ENCODE measurements around the gene ADGRL4. TPM values are rescaled to one million over a fixed set of nuclear protein-coding genes. Genes with fewer than 3 reads are reported as not detected.

Gene ADGRL4
- total and polyA plus RNA-seq, 2 of the 13 experiments (the other 11 are each of a cell fraction or from before 2014, with no cell fraction given) = not detected

DNA sequence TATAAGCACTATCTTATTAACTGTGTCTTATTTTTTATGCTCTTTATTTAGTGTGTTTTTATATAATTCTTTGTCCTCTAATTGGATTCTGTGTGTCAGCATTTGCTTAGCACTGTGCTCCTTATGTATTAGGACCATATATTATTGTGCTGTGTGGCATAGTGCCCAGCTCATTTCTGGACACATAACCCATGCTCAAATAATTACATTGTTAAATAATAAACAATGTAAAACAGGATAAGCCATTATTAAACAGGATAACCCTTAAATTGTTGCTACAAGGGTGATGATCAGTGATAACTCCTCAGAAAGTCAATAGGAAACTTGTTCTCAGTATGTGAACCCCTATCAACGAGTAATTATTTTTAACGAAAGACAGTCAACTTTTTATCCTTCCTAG is 150.4 kb downstream of the ADGRL4 start:
- no peak overlapping the region for H2AFZ ChIP-seq (ENCODE audit: low read length)
- H3K9ac ChIP-seq (ENCODE audit: insufficient read depth, low read depth, low read length) = no peak overlapping the region
- no peak overlapping the region for H3K4me3 ChIP-seq (replicated peaks in 1 of 3; ENCODE audit: insufficient read depth in 1 of 3, low read depth in 2 of 3, low read length in 3 of 3)
- H3K4me1 ChIP-seq (ENCODE audit: insufficient read depth, low read length) = no peaks in the 10 kb centered on the region
- H3K27ac ChIP-seq (ENCODE audit: extremely low read length, insufficient read depth, low read length) = no peak overlapping the region
- DNase-seq (ENCODE audit: low spot score) (no peak), ATAC-seq (no peak), FAIRE-seq (no peak)
- no peaks in the 10 kb centered on the region for H4K20me1 ChIP-seq (ENCODE audit: insufficient read depth, low read length)
- in situ Hi-C loops (cut with HindIII; ENCODE audit: extremely low pct_ligation_motif_present, low pct_unique_long_range_greater_than_20kb) (no loop called here), intact Hi-C loops (cut with micrococcal nuclease; ENCODE audit: unreplicated experiment) (no loop called here)
- CTCF ChIA-PET (ENCODE audit: low intra/inter-chr PET ratio, low total read pairs) = no interaction called here
- WGBS (ENCODE audit: low lambda C conversion rate) = 0% methylated on average over 2 of the region's 2 CpGs
- BruUV-seq (replicated peaks) = no TSS peak
- no peaks in the 10 kb centered on the region for H3K36me3 ChIP-seq (replicated peaks in 1 of 2; ENCODE audit: control insufficient read depth in 1 of 2, insufficient read depth in 2 of 2, low read length in 2 of 2)
- POLR2A ChIA-PET = no interaction called here
- no peaks in the 10 kb centered on the region for H3K27me3 ChIP-seq (ENCODE audit: control insufficient read depth in 1 of 2, insufficient read depth in 2 of 2, low read length in 2 of 2)
- H3K9me3 ChIP-seq (ENCODE audit: low read length) = peaks cover 48% of the 10 kb centered on the region
- H3K4me2 ChIP-seq (ENCODE audit: low read depth, low read length) = no peak overlapping the region
- H3K79me2 ChIP-seq (ENCODE audit: insufficient read depth, low read length) = no peaks in the 10 kb centered on the region
- no peak for TF ChIP-seq MLX (CRISPR knock-in tag; IDR thresholded peaks at IDR 0.05)
- no peak for TF ChIP-seq ARNT (IDR thresholded peaks at IDR 0.05)
- no peak for TF ChIP-seq HMGA1 (CRISPR knock-in tag; conservative IDR thresholded peaks at IDR 0.05)
- TF ChIP-seq HHEX (CRISPR knock-in tag; IDR thresholded peaks at IDR 0.05) = no peak
- TF ChIP-seq JUNB (CRISPR knock-in tag; IDR thresholded peaks at IDR 0.05; ENCODE audit: borderline replicate concordance) = no peak
- TF ChIP-seq CENPT (CRISPR knock-in tag; IDR thresholded peaks at IDR 0.05; ENCODE audit: low read depth) = no peak

GRCh38 chr1:78855258-78855657 is 151.3 kb downstream of the ADGRL4 start:
- ATAC-seq = no peak
- no peak overlapping the region for H2AFZ ChIP-seq (ENCODE audit: low read length)
- H3K27ac ChIP-seq (ENCODE audit: extremely low read length, insufficient read depth, low read length) = no peak overlapping the region
- no peaks in the 10 kb centered on the region for H3K27me3 ChIP-seq (ENCODE audit: control insufficient read depth in 1 of 2, insufficient read depth in 2 of 2, low read length in 2 of 2)
- H3K4me1 ChIP-seq (ENCODE audit: insufficient read depth, low read length) = no peaks in the 10 kb centered on the region
- H3K4me2 ChIP-seq (ENCODE audit: low read depth, low read length) = no peak overlapping the region
- FAIRE-seq = no peak
- no peak for DNase-seq (ENCODE audit: low spot score)
- no peak overlapping the region for H3K9ac ChIP-seq (ENCODE audit: insufficient read depth, low read depth, low read length)
- peaks cover 46% of the 10 kb centered on the region for H3K9me3 ChIP-seq (ENCODE audit: low read length)
- H3K36me3 ChIP-seq (replicated peaks in 1 of 2; ENCODE audit: control insufficient read depth in 1 of 2, insufficient read depth in 2 of 2, low read length in 2 of 2) = no peaks in the 10 kb centered on the region
- H3K4me3 ChIP-seq (replicated peaks in 1 of 3; ENCODE audit: insufficient read depth in 1 of 3, low read depth in 2 of 3, low read length in 3 of 3) = no peak overlapping the region
- no peaks in the 10 kb centered on the region for H3K79me2 ChIP-seq (ENCODE audit: insufficient read depth, low read length)
- no TSS peak for BruUV-seq (replicated peaks)
- H4K20me1 ChIP-seq (ENCODE audit: insufficient read depth, low read length) = no peaks in the 10 kb centered on the region
- CTCF ChIA-PET (ENCODE audit: low intra/inter-chr PET ratio, low total read pairs) = no interaction called here
- in situ Hi-C loops (cut with HindIII; ENCODE audit: extremely low pct_ligation_motif_present, low pct_unique_long_range_greater_than_20kb) (no loop called here), intact Hi-C loops (cut with micrococcal nuclease; ENCODE audit: unreplicated experiment) (no loop called here)
- POLR2A ChIA-PET = no interaction called here
- TF ChIP-seq MIER2 (CRISPR knock-in tag; IDR thresholded peaks at IDR 0.05) (no peak), ZFP62 (CRISPR knock-in tag; IDR thresholded peaks at IDR 0.05) (no peak), FOXJ3 (CRISPR knock-in tag; IDR thresholded peaks at IDR 0.05; ENCODE audit: borderline replicate concordance) (no peak)
- TF ChIP-seq, protein P1, sequence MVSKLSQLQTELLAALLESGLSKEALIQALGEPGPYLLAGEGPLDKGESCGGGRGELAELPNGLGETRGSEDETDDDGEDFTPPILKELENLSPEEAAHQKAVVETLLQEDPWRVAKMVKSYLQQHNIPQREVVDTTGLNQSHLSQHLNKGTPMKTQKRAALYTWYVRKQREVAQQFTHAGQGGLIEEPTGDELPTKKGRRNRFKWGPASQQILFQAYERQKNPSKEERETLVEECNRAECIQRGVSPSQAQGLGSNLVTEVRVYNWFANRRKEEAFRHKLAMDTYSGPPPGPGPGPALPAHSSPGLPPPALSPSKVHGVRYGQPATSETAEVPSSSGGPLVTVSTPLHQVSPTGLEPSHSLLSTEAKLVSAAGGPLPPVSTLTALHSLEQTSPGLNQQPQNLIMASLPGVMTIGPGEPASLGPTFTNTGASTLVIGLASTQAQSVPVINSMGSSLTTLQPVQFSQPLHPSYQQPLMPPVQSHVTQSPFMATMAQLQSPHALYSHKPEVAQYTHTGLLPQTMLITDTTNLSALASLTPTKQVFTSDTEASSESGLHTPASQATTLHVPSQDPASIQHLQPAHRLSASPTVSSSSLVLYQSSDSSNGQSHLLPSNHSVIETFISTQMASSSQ (IDR thresholded peaks at IDR 0.05; ENCODE audit: low read depth) = no peak
- TF ChIP-seq, protein P1 (CRISPR knock-in tag; IDR thresholded peaks at IDR 0.05; ENCODE audit: borderline replicate concordance) = no peak
- TF ChIP-seq, protein P2, sequence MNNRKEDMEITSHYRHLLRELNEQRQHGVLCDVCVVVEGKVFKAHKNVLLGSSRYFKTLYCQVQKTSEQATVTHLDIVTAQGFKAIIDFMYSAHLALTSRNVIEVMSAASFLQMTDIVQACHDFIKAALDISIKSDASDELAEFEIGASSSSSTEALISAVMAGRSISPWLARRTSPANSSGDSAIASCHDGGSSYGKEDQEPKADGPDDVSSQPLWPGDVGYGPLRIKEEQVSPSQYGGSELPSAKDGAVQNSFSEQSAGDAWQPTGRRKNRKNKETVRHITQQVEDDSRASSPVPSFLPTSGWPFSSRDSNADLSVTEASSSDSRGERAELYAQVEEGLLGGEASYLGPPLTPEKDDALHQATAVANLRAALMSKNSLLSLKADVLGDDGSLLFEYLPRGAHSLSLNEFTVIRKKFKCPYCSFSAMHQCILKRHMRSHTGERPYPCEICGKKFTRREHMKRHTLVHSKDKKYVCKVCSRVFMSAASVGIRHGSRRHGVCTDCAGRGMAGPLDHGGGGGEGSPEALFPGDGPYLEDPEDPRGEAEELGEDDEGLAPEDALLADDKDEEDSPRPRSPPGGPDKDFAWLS (CRISPR knock-in tag; IDR thresholded peaks at IDR 0.05; ENCODE audit: borderline replicate concordance) = no peak
- TF ChIP-seq, protein P3, sequence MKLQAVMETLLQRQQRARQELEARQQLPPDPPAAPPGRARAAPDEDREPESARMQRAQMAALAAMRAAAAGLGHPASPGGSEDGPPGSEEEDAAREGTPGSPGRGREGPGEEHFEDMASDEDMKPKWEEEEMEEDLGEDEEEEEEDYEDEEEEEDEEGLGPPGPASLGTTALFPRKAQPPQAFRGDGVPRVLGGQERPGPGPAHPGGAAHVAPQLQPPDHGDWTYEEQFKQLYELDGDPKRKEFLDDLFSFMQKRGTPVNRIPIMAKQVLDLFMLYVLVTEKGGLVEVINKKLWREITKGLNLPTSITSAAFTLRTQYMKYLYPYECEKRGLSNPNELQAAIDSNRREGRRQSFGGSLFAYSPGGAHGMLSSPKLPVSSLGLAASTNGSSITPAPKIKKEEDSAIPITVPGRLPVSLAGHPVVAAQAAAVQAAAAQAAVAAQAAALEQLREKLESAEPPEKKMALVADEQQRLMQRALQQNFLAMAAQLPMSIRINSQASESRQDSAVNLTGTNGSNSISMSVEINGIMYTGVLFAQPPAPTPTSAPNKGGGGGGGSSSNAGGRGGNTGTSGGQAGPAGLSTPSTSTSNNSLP (IDR thresholded peaks at IDR 0.05; ENCODE audit: low read depth, low read length) = no peak
